GM12801 (cell line): ENCODE measurements around the gene MCF2L2.

Experiments used
- TF ChIP-seq, protein P1 (sequence below): IDR thresholded peaks from one replicate; pipeline ENCODE4 v1.5.1; 2011; ENCODE audit warnings: control low read depth; ENCODE audit not compliant: insufficient read length; ENCODE audit errors: extremely low read depth

The MCF2L2 gene

DNA sequence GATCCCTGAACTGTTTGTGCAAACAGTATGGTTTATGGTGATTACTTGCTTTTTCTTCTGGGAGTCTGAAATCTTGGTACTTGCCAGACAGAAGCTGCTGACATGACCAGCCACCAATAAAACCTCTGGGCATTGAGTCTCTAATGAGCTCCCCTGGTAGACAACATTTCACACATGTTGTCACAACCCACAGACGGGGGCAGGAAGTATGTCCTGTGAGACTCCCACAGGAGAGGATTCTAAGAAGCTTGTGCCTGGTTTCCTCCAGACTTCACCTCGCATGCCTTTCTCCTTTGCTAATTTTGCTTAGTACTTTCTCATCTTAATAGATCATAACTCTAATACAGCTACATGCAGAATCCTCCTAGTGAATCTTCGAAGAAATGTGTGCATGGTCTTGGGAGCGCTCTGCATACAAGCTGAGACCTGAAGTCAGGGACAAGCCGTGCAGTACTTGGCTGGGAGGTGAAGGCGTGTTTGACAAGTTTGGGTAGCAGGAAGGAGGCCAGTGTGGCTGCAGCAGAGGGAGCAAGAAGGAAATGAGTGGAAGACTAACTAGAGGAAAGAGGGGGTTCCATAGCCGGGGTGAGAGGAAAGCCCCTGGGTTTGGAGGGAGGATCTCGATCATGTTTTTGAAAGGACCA is 126.4 kb downstream of the MCF2L2 start:
- TF ChIP-seq, protein P1, sequence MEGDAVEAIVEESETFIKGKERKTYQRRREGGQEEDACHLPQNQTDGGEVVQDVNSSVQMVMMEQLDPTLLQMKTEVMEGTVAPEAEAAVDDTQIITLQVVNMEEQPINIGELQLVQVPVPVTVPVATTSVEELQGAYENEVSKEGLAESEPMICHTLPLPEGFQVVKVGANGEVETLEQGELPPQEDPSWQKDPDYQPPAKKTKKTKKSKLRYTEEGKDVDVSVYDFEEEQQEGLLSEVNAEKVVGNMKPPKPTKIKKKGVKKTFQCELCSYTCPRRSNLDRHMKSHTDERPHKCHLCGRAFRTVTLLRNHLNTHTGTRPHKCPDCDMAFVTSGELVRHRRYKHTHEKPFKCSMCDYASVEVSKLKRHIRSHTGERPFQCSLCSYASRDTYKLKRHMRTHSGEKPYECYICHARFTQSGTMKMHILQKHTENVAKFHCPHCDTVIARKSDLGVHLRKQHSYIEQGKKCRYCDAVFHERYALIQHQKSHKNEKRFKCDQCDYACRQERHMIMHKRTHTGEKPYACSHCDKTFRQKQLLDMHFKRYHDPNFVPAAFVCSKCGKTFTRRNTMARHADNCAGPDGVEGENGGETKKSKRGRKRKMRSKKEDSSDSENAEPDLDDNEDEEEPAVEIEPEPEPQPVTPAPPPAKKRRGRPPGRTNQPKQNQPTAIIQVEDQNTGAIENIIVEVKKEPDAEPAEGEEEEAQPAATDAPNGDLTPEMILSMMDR: no peak

DNA sequence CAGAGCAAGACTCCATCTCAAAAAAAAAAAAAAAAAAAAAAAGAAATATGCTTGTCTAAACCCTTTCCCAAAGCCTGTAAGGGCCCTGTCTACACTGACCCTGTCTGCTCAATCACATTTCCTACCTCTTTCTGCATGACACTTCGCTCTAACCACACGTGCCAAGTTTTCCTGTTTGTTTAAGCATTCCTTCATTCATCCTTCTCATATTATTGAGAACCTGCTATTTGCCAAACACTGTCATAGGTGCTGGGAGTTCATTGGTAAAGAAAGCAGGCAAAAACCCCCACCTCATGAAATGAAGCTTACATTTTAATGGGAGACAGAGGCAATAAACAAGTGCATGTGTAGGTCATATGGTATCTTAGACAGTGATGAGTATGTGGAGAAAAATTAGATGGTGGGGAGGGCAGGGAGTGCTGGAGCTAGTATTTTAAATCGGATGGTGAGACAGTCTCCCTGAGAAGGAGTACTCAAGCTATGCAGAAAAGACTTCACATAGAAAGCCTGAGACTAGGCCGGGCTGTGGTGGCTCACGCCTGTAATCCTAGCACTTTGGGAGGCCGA is 127.3 kb downstream of the MCF2L2 start:
- TF ChIP-seq, protein P1: no peak

DNA sequence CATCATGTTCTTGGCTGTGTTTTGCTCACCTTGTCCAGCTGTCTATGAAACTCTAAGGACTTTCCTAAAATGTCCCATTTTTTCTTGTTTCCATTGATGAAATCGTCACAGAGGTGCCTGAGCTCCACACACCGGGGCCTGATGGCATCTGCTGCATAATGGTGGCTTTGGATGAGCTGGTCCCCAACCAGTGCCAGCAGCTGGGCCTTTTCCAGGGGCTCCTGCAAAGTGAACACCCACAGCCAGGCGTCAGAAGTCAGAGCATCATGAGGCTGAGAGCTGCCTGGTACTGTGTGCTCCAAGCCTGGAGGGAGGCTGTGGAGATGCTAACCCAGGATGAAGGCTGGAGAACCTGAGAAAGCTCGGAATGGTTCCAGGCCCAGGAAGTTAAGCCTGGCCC is 128.4 kb downstream of the MCF2L2 start:
- TF ChIP-seq, protein P1: no peak

DNA sequence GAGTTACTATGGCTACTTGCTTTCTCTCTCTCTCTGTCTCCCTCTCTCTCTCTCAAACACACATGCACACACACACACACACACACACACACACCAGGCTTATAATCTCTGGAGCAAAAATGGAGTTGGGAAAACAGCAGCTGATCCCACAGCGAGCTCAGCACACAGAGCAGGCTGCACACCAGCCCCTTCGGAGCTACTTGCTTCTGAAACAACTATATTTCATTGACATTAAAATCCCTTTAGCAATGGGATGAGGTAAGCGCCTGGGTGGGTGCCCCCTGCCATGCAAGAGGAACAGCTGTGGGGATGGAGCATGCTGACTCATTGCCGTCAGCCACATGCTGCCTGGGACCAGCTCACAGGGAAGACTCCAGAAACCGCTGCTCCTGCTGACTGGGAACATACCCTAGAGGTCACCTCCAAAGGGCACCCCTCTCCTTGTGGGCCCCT is 129.7 kb downstream of the MCF2L2 start:
- TF ChIP-seq, protein P1: no peak

DNA sequence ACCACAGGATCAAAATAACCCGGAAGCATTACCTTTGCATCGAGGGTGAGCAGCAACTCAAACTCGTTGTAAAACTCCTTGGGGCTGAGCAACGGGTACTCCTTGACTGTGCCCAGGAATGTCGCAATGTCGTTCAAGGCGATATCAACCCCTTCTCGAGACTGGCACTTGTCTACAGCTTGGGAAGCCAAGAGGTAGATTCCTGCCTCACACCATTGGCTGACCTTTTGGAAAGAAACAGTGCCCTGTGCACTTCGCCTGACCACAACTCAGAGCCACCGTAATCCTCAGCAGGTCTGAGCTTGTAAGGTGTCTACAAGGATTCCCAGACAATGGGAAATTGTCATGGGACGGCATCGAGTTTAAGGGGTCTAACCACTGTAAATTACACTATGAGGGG is 131.5 kb downstream of the MCF2L2 start:
- TF ChIP-seq, protein P1: no peak

DNA sequence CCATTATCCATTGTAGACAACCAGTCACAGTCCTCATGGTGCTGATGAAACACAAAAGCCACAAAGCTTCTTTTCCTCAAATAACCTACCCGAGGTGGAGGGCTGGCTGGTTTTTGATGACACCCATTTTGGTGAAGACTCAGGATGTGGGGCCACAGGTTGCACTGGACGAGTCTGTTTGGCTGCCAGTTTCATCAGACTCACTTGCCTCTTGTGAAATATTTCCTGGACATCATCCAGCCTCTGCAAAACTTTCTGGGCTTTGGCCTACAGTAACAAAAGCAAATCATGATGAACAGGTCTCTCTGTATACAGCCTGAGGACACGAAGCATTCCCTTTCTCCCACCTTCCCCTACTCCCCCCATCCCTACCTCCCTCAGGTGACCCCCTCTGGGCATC is 133.2 kb downstream of the MCF2L2 start:
- TF ChIP-seq, protein P1: no peak

DNA sequence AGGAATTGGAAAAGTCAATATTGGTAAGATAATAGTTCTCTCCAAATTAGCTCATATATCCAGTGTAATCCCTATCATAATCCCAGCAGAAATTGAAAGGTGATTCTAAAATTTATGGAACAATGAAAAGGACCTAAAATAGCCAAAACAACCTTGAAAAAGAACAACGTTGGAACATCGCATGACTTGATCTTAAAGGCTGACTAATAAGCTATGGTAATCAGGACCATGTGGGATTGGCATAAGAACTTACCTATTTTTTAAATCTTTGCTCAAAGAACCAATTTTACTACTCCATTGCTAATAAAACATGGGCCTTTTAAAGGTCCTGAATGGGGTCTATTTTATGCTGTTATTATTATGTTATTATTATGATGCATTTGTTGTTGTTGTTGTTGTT is 134.5 kb downstream of the MCF2L2 start:
- TF ChIP-seq, protein P1: no peak
